Stimulated activated CD4-positive, alpha-beta T cell treated with anti-CD3 and anti-CD28 coated beads, Interleukin-1b, Interleukin-23, amount 100 ng/mL, for 24 hours (primary cell): ENCODE data around the gene RSBN1L.
A peak's percentile ranks its signal among the peaks of the same experiment; 100 is the strongest.
"Not testable (repeated sequence)": the region's sequence is repeated elsewhere in the genome, so short reads cannot be mapped to it uniquely, and the experiment has no call there.

Experiments used
- DNase-seq, 4 experiments: peaks; one replicate each; pipeline ENCODE4 v3.0.0-alpha.2; 2020; ENCODE audit warnings: low read depth in 4 of 4, low spot score in 1 of 4

Gene RSBN1L

DNA sequence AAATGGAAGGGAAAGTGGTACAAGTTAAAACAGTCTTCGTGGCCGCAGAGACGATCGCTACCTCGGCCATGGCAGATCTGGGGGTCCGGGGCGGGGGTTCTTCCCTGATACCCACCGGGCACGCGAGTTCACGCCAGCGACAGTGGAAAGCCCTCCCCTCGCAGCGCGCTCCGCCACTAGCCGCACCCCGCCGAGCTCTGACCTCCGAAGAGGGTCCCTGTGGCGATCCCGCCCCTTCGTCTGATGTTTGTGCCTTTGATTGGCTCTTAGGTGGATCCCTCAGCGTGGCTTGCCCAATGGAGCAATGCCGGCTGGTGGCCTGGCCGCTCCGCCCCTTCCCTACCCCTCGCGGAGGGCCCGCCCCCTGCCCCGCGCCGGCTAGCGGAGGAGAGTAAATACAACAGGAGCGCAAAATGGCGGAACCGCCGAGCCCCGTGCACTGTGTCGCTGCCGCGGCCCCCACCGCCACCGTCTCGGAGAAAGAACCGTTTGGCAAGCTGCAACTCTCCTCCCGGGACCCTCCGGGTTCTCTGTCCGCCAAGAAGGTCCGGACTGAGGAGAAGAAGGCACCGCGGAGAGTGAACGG, at the start of gene RSBN1L:
RSBN1L (plus strand) TSS at position 403 of the 586 bp plus-strand sequence; CDS start at position 414, 11 bp downstream.
- peak; percentile 87 to 98 (median 96) for DNase-seq

- DNase-seq: no peak
Measured at GRCh38 chr7:77648742-77649338, 47.4 kb upstream of the RSBN1L start.

GRCh38 chr7:77649716-77650349, 46.4 kb upstream of the RSBN1L start:
- DNase-seq: no peak

DNA sequence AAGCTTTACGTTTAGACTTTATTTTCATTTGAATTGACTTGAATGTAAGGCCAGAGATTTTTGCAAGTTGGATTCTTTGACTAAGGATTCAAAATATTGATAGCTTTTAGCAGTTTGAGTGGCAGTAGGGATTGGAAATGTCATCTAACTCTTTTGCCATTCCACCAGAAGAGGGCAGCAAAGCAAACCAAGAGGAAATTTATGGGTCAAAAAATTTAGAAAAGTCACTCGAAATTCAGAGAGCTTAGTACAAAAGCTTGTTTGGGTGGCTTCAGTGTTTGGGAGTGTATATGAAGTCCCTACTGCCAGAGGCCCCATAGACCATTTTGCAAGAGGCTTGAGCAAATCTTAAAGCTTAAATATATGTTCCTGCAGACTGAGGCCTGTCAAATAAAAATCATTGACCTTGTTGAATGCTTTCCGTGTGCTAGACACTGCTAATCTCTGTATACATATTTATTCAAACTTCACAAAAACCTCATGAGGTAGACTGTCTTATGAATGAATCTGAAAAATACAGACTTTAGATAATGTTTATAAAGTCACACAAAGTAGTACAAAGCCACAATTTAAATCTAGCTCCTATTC, 44.6 kb upstream of the RSBN1L start:
- DNase-seq: peak in 2 of 4 experiments; percentile 14 to 16

DNA sequence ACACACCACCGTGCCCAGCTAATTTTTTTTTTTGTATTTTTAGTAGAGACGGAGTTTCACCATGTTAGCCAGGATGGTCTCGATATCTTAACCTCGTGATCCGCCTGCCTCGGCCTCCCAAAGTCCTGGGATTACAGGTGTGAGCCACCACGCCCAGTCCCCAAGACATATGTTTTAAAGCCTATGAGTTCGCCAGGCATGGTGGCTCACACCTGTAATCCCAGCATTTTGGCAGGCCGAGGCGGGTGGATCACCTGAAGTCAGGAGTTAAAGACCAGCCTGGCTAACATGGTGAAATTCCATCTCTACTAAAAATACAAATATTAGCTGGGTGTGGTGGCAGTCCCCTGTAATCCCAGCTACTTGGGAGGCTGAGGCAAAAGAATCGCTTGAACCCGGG, 43.4 kb upstream of the RSBN1L start:
- DNase-seq: not testable (repeated sequence)

DNA sequence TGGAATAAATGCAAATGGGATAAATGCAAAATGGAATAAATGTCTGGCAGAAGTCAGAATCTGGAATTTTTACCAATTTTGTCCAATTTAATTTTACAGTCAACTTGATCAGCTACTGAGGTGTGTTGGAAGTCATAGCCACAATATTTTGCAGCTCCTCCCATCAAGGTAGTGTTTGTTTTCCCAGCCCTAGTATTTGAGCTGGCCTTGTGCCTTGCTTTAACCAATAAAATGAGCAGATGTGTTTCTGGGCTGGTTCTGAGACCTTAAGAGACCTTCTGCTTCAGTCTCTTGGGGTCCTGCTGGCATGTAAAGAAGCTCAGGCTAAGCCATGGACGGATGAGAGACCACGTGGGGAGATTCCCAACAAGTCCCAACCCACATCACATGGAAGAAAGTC, 42.7 kb upstream of the RSBN1L start:
- DNase-seq: no peak

- DNase-seq: no peak
Measured at GRCh38 chr7:77655356-77655755, 40.9 kb upstream of the RSBN1L start.

DNA sequence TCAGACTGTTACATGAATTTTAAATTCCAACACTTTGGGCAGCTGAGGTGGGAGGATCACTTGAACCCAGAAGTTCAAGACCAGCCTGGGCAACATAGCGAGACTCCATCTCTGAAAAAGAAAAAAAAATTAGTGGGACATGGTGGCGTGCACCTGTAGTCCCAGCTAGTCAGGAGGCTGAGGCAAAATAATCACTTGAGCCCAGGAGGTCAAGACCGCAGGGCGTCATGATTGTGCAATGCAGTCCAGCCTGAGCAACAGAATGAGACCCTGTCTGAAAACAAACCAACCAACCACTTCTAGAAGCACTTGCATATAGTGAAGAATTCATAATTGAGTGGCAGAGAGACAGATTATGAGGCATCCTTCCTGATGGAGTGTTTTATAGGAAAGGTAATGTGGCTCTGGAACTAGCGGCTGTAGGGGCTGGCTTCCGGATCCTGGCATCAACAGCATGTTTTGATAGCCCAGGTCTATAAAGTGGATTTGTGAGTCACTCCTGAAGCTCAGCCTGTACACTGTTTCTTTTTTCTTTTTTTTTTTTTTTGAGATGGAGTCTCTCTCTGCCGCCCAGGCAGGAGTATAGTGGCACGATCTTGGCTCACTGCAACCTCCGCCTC, 40.3 kb upstream of the RSBN1L start:
- DNase-seq: no peak

- DNase-seq: no peak
Measured at GRCh38 chr7:77657427-77658224, 38.6 kb upstream of the RSBN1L start.

GRCh38 chr7:77658928-77659327, 37.3 kb upstream of the RSBN1L start:
- DNase-seq: no peak

DNA sequence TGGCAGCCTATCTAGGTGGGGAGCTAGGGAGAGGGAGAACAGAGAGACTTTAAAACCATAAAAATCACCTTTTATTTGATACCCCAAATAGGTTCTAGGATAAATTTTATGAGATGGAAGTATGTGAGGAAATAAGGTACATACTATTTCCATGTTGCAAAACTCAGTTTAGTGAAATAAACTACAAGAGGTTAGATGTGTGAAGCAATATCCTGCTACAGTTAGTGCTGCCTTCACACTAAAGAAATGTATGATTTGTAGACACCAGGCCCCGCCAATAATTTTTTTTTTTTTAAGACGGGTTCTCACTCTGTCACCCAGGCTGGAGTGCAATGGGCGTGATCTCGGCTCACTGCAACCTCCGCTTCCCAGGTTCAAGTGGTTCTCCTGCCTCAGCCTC, 34.4 kb upstream of the RSBN1L start:
- no peak for DNase-seq

- DNase-seq: no peak
Measured at GRCh38 chr7:77662869-77663268, 33.4 kb upstream of the RSBN1L start.

DNA sequence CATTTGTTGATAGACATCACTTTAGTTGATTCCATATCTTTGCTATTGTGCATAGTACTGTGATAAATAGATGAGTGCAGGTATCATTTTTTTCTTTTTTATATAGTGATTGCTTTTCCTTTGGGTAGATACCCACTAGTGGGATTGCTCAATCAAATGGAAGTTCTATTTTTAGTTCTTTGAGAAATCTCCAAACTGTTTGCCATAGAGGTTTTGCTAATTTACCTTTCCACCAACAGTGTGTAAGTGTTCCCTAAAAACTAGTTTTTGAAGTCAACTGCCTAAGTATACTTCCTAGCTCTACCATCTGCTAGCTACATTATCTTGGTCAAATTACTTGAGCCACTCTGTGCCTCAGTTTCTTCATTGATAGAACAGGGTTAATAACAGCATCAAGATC, 31.5 kb upstream of the RSBN1L start:
- no peak for DNase-seq

- no peak for DNase-seq
Measured at GRCh38 chr7:77665161-77665560, 31.1 kb upstream of the RSBN1L start.

DNA sequence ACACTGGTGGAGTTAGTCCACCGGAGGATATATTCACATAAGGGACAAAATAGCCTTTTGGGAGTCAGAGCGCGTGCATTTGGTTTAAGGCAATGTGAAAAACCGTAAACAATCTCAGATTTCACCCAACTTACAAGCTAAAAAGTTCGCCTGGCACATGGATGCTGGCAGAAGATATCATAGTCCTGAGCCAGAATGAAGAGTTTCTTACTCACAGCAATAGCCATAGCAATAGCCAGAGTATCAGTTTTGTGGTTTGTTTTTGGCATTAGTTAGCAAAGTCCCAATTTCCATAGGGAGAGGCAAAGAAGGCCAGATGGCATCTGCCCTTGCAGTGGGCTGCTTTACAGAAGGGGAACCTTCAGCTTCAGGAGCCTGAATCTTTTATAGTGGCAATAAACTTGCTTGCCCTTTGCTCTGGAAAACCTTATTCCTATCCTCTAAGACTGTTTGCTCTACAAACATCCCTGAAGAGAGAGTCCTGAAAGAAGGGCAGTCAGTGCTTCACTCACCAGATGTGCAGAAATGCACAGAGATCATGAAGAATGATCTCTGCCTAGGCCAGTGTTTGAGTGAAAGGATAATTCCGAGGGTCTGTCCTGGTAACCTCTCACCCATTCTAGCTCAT, 28.7 kb upstream of the RSBN1L start:
- no peak for DNase-seq

- no peak for DNase-seq
Measured at GRCh38 chr7:77674878-77675277, 21.4 kb upstream of the RSBN1L start.

GRCh38 chr7:77679608-77680007, 16.7 kb upstream of the RSBN1L start:
- no peak for DNase-seq

DNA sequence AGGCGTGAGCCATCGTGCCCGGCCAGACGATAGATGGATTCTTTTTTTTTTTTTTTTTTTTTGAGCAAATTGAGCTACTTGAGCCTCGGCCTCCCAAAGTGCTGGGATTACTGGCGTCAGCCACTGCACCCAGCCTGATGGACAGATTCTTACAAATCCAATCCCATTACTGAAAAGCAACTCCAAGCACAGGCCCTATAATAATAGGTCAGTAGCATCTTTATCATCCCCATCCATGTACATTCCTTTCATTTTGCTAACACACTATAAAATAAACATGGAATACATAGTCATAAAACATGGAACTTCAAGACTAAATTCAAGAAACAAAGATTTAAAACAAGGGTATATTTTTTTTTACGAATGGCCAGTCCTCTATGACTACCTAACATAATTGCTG, 16.0 kb upstream of the RSBN1L start:
- DNase-seq: no peak

DNA sequence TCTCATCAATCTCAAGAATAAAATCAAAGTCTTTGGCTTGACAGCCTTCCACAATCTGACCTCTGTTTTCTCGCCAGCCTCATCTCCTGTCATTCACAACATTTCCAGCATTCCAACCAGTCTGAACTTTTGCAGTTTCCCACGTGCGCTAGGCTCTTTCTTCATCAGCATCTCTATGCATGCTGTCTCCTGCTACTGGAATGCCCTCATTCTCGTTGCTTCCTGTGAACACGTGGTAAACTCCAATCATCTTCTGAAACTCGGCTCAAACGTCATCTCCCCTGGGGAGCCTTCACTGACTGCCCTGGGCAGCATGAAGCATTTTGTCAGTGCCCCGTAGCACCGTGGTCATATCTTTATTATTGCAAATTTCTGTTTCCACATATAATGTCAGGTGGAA, 12.2 kb upstream of the RSBN1L start:
- no peak for DNase-seq

- no peak for DNase-seq
Measured at GRCh38 chr7:77685233-77685632, 11.0 kb upstream of the RSBN1L start.
